HG03558 (cell line): ENCODE results near the gene NEK2.
"Not testable (repeated sequence)": the region's sequence is repeated elsewhere in the genome, so short reads cannot be mapped to it uniquely, and the experiment has no call there.

Experiments
- ATAC-seq: cut with Tn5 transposase; IDR thresholded peaks from one replicate; pipeline ENCODE4 v1.9.1; 2021; ENCODE audit warnings: moderate number of reproducible peaks; ENCODE audit not compliant: unreplicated experiment; ENCODE audit errors: extremely low read depth

Gene NEK2

DNA sequence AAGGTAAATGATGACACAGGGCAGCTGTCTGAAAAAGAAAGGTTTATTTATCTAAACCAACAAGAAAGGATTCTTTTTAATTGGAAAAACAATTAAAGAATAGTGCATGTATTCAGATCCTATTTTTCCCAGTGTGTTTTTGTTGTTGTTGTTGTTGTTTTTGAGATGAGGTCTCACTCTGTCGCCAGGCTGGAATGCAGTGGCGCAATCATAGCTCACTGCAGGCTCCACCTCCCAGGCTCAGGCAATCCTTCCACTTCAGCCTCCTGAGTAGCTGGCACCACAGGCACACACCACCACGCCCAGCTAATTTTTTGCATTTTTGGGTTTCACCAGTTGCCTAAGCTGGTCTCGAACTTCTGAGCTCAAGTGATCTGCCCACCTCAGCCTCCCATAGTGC, 22.1 kb downstream of the NEK2 start:
- no peak for ATAC-seq

GRCh38 chr1:211652371-211652770, 23.1 kb downstream of the NEK2 start:
- no peak for ATAC-seq

DNA sequence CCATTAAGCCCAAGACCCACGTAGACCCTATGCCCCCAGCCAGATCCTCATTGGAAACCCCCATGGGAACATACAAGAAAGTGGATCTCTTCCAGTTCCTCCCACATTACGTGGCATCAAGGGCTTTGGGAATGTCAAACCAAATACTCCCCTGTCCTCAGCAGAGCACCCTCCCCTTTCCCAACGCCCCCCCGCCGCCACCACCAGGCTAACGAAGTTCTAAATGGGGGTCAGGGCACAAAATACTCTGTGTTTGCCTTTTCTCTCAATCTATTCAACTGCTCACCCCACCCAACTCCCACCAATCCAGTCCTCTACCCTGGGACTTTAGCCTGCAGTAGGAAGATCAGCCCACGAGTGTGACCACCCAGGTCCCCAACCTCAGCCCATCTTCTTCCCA, 24.5 kb downstream of the NEK2 start:
- ATAC-seq: no peak

DNA sequence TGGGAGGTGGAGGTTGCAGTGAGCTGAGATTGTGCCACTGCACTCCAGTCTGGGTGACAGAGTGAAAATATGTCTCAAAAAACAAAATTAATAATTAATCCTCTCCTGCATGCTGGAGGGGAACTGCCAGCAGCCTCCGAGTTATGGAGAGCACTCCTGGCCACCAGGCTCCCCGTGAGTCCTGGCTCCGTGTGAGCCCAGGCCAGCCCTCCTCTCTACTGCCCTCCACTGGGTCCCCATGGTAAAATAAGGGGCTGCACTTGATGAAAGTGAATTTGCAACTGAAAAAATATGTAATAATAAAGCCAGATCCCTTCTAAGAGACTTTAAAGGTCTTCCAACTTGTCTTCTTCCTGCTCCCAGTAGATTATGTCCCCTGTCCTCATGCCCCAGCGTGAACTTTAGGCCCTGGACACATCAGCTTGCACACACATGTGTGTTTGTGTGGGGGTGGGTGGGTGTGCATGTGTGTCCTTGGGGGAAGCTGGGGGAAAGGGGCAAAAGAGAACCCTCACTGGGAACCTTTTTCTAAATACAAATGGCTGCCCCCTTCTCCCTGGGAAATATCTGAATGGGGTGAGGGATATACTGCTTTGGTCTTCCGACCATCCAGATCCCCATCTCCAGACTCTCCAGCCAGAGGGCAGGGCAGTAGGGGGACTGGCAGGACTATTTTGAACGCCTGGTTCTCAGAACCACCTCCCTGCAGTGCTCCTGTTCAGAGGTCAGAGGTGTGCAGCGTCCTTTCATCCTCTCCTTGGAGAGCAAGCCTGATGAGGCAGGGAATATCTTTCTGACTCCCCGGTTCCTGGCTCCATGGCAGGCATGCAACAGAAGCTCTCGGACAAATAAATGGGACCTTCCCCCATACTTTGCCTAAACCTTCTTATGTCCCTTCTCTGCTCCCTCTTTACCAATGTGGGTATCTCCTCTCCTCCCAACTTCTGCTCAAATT, 26.2 kb downstream of the NEK2 start:
- no peak for ATAC-seq

DNA sequence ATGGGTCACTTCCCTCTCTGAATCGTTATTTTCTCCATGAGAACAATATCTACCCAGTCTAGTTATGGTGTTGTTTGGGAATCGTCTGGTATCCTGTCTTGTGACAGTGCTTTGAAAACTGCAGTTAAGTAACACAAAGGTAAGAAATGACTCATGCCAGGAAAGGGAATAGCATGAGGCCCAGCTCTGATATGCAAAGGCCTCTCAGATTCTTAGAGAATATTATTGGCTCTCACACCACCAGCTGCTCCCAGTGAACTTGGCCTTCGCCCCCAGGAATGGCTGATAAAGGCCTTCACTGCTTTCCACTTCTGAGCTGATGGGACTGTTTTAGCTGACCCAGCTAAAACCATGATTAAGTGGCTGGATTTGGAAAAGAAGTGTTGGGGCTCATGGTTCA, 27.1 kb downstream of the NEK2 start:
- ATAC-seq: no peak

GRCh38 chr1:211647711-211648121, 27.7 kb downstream of the NEK2 start:
- no peak for ATAC-seq

- no peak for ATAC-seq
These were observed 28.9 kb downstream of the NEK2 start for GRCh38 chr1:211646566-211646965.

GRCh38 chr1:211645601-211646000, 29.8 kb downstream of the NEK2 start:
- not testable (repeated sequence) for ATAC-seq

- no peak for ATAC-seq
These were observed 30.8 kb downstream of the NEK2 start for GRCh38 chr1:211644653-211645052.

DNA sequence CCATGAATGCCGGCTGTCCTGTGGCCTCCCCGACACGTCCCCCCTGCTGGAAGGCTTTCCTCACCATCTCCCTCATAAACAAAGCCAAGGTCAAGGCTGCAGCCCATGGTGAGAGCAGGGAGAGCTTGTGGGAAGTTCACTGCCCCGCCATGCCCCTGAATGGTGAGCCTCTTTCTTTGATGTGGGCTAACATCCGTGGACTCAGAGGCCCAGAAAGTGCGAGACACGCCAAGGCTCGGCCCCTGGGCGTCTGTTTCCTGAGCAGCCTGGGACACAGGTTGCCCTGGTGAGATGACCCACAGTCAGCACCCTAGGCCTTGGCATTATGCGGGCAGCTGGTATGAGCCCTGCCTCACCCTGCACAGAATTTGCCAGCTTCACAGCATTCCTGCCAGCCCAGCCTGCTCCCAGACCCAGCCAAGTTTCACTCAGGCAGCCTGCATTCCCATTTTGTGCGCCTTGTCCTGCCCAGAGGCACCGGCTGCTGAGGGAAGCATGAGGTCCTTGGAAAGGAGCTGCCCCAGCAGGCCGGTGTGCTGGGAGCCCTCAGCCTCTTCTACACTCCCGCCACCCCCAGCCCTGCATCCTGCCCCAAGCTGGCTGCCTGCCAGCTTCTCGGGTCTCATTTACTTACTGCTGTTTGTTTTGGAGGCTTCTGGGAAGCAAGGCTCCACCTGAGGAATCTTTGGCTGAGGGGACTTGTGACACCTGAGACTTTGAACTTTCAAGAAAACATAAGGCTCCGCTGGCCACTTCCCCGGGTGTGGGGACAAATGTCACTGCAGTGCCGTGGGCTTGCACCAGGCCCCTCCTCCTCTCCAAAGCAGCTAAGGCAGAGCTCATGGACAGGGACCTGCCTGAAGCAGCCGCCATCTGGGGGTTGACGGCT, 31.9 kb downstream of the NEK2 start:
- no peak for ATAC-seq

- ATAC-seq: no peak
These were observed 32.6 kb downstream of the NEK2 start for GRCh38 chr1:211642870-211643269.

DNA sequence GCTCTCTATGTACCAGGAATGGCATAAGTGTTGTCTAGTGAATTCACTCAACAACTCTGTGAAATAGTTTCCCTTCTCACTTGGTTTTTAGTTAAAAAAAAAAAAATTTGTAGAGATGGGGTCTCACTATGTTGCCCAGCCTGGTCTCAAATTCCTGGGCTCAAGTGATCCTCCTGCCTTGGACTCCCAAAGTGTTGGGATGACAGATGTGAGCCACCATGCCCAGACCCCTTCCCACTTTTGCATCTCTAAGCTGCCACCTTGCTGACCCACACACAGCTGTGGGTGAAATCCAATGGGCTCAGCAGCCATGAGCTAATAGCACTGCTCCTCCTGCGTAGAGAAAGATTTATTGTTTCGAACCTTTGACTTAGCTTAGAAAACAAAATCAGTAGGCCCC, 33.5 kb downstream of the NEK2 start:
- ATAC-seq: no peak

DNA sequence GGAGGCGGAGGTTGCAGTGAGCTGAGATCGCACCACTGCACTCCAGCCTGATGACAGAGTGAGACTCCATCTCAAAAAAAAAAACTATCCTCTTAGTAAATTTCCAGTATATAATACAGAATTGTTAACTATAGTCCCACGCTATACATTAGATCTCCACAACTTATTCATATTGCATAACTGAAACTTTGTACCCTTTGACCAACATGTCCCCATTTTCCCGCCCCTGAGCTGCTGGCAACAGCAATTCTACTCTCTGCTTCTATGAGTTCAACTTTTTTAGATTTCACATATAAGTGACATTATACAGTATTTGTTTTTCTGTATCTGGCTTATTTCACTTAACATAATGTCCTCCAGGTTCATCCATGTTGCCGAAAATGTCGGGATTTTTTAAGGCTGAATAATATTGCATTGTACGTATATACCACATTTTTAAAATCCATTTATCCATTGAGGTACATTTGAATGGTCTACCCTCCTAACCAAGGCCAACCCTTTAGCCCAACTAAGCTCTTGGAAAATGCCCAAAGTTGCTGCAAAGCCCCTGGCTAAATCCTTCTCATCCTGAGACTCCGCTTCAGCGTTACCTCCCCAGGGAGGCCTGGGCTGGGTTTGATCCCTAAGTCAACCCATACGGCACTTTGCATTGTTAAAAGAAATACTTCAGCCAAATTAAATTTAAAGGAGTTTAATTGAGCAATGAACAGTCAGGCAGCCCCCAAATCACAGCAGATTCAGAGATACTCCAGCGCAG, 34.2 kb downstream of the NEK2 start:
- no peak for ATAC-seq

DNA sequence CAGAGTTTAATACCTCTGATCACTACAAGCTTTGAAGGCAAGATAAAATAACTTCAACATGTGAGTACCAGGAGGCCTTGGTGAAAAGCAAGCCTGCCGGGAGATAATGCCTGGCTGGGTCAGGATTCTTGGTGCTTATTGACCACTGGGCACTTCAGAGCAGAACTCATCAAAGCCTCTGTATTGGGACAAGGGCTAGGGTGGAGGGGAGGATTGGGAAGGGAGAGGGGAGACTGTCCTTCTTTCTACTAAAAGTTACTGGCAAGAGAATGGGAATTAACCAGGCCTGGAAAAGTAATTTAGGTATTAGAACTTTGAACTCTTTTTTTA, 35.2 kb downstream of the NEK2 start:
- no peak for ATAC-seq

GRCh38 chr1:211639475-211640300, 35.7 kb downstream of the NEK2 start:
- ATAC-seq: no peak

- no peak for ATAC-seq
These were observed 36.7 kb downstream of the NEK2 start for GRCh38 chr1:211638689-211639101.

DNA sequence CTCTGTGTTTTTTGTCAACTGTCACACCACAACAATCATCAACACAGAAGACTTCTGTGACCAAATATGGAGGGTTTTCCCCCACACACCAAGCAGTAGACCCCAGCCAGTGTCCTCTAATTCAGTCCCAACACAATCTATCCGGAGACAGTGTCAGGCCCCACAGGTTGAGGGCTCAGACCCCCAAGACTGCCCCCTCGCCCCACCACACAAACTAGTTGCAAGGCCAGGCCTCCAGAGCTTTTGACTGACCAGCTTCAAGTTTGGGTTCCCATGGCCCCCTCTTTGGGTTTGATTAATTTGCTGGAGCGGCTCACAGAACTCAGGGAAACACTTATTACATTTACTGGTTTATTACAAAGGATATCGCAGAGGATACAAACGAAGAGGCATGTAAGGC, 37.2 kb downstream of the NEK2 start:
- no peak for ATAC-seq

DNA sequence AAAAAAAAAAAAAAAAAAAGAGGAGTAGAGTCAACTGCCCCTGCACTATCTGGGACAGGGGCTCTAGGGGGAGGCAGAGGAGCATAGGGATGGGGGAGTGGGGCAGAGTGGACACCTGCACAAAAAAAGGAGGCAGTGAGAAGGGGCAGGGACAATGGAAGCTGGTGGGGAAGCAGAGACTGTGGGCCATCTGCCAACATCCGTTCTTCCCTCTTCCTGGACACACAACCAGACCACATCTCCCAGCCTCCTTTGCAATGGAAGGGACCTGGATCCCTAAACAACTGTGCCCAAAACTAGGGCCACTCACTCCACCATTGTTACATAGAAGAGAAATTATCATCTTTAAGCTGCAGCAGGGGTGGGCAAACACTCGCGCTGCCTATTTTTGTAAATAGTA, 38.4 kb downstream of the NEK2 start:
- no peak for ATAC-seq

- not testable (repeated sequence) for ATAC-seq
These were observed 38.8 kb downstream of the NEK2 start for GRCh38 chr1:211636575-211637029.
